WTC11 (cell line): ENCODE data around the gene FRMD5. TPM values are rescaled to one million over a fixed set of nuclear protein-coding genes. Genes with fewer than 3 reads are reported as not detected.

Source experiments
- ATAC-seq: fragments of 200-7000 bp; cut with Tn5 transposase; 2 replicates; pipeline ENCODE4 v1.10.0; 2021; ENCODE audit warnings: mild to moderate bottlenecking, moderate library complexity
- CTCF ChIA-PET: fragments of 300-600 bp; sonication (Branson Sonifier 250); formaldehyde crosslinking; loops from one replicate; lab custom pipeline; 2021; ENCODE audit warnings: antibody characterized with exemption; lab: Charles Lee
- POLR2A ChIA-PET: fragments of 350-600 bp; sonication (Branson Sonifier 250); formaldehyde crosslinking; loops from one replicate; lab custom pipeline; 2021; ENCODE audit warnings: antibody characterized with exemption; lab: Charles Lee
- DNase-seq: peaks from one replicate; pipeline ENCODE4 v3.0.0; 2021; ENCODE audit warnings: low spot score
- H3K27ac Mint-ChIP-seq: 2 replicates; pipeline ENCODE4 v1.8.0; 2021; ENCODE audit warnings: mixed read lengths
- H3K27me3 Mint-ChIP-seq: 2 replicates; pipeline ENCODE4 v1.8.0; 2021; ENCODE audit warnings: low read depth, mild to moderate bottlenecking, moderate library complexity, mixed read lengths
- H3K36me3 Mint-ChIP-seq: 2 replicates; pipeline ENCODE4 v1.8.0; 2021; ENCODE audit warnings: mixed read lengths
- H3K4me1 Mint-ChIP-seq: 2 replicates; pipeline ENCODE4 v1.8.0; 2022; ENCODE audit warnings: mixed read lengths
- H3K4me3 Mint-ChIP-seq: 2 replicates; pipeline ENCODE4 v1.8.0; 2021; ENCODE audit warnings: mild to moderate bottlenecking, moderate library complexity, mixed read lengths
- H3K9me3 Mint-ChIP-seq: 2 replicates; pipeline ENCODE4 v1.8.0; 2021; ENCODE audit warnings: mixed read lengths
- CBFB ChIP-seq: sonication (generic); formaldehyde crosslinking; IDR thresholded peaks from 2 replicates; pipeline ENCODE4 v1.8.1; 2022; ENCODE audit warnings: mild to moderate bottlenecking, low read depth, missing genetic modification reagents
- CREB1 ChIP-seq: sonication (generic); formaldehyde crosslinking; IDR thresholded peaks from 2 replicates; pipeline ENCODE4 v1.8.0; 2023; ENCODE audit warnings: mild to moderate bottlenecking, missing genetic modification reagents
- JUN ChIP-seq: sonication (generic); formaldehyde crosslinking; IDR thresholded peaks from 2 replicates; pipeline ENCODE4 v1.8.0; 2023; ENCODE audit warnings: mild to moderate bottlenecking, missing genetic modification reagents
- MAX ChIP-seq: sonication (generic); formaldehyde crosslinking; IDR thresholded peaks from 2 replicates; pipeline ENCODE4 v1.8.0; 2022; ENCODE audit warnings: mild to moderate bottlenecking, missing genetic modification reagents
- NR1H2 ChIP-seq: sonication (generic); formaldehyde crosslinking; IDR thresholded peaks from 2 replicates; pipeline ENCODE4 v1.9.0; 2021; ENCODE audit warnings: mild to moderate bottlenecking, moderate library complexity, missing genetic modification reagents
- NR3C1 ChIP-seq: sonication (generic); formaldehyde crosslinking; conservative IDR thresholded peaks from 2 replicates; pipeline ENCODE4 v1.8.1; 2023; ENCODE audit warnings: low read depth, mild to moderate bottlenecking, missing genetic modification reagents
- PRDM15 ChIP-seq: sonication (generic); formaldehyde crosslinking; IDR thresholded peaks from 2 replicates; pipeline ENCODE4 v1.8.0; 2022; ENCODE audit warnings: missing genetic modification reagents
- USF2 ChIP-seq: sonication (generic); formaldehyde crosslinking; IDR thresholded peaks from 2 replicates; pipeline ENCODE4 v1.8.1; 2023; ENCODE audit warnings: mild to moderate bottlenecking, missing genetic modification reagents, moderate library complexity
- ZNF423 ChIP-seq: fragments of 250-450 bp; sonication (Bioruptor Pico); IDR thresholded peaks from 2 replicates; pipeline ENCODE4 v2.1.2; 2022; ENCODE audit warnings: mild to moderate bottlenecking, moderate library complexity
- ZNF425 ChIP-seq: fragments of 250-450 bp; sonication (Bioruptor Pico); conservative IDR thresholded peaks from 2 replicates; pipeline ENCODE4 v1.9.0; 2021; ENCODE audit warnings: mild to moderate bottlenecking
- ZNF532 ChIP-seq: fragments of 250-450 bp; sonication (Bioruptor Pico); IDR thresholded peaks from 2 replicates; pipeline ENCODE4 v1.9.0; 2021; ENCODE audit warnings: mild to moderate bottlenecking, borderline replicate concordance
- total RNA-seq: library from RNA; stranded (reverse); gene quantifications from 3 replicates; pipeline ENCODE4 v1.2.3, GENCODE V29; 2021
- TF ChIP-seq, protein P1 (sequence below): sonication (generic); formaldehyde crosslinking; IDR thresholded peaks from 2 replicates; pipeline ENCODE4 v1.8.0; 2023; ENCODE audit warnings: missing genetic modification reagents
- TF ChIP-seq, protein P2 (sequence below): sonication (generic); formaldehyde crosslinking; IDR thresholded peaks from 2 replicates; pipeline ENCODE4 v1.8.1; 2023; ENCODE audit warnings: mild to moderate bottlenecking, missing genetic modification reagents
- TF ChIP-seq, protein P3 (sequence below): sonication (generic); formaldehyde crosslinking; IDR thresholded peaks from 2 replicates; pipeline ENCODE4 v1.8.0; 2023; ENCODE audit warnings: missing genetic modification reagents, mild to moderate bottlenecking, borderline replicate concordance
- TF ChIP-seq, protein P4 (sequence below): sonication (generic); formaldehyde crosslinking; IDR thresholded peaks from 2 replicates; pipeline ENCODE4 v1.8.1; 2023; ENCODE audit warnings: mild to moderate bottlenecking, missing genetic modification reagents, moderate library complexity
- TF ChIP-seq, protein P5 (sequence below): sonication (generic); formaldehyde crosslinking; IDR thresholded peaks from 2 replicates; pipeline ENCODE4 v1.8.1; 2022; ENCODE audit warnings: low read depth, missing genetic modification reagents, borderline replicate concordance

FRMD5 gene
- total RNA-seq, 1 experiment from 2014 or later, result 14.1 TPM

DNA sequence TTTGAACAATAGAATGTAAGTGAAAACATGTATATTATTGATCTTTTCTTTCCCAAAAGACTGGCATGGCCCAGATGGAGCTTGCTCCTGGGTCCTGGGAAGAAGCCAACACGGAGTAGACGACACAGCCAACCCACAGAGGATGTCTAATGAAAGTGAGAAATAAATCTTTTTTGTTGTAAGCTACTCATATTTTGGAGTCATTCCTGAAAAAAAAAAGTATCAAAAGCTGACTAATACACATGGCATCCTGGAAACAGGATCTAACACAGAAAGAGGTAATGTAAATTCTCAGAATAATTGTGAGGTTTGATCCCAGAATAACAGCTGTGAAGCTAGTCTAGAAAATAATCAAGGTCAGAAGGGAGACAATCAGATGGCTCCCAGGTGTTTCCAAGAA, 12.6 kb upstream of the FRMD5 start:
- Mint-ChIP-seq H3K4me3 (no peak overlapping the region), H3K27ac (no peak overlapping the region), H3K9me3 (no peaks in the 10 kb centered on the region), H3K4me1 (no peaks in the 10 kb centered on the region), H3K36me3 (no peaks in the 10 kb centered on the region), H3K27me3 (no peaks in the 10 kb centered on the region)
- CTCF ChIA-PET, result interaction anchor here (1.4 to 1.8 kb wide), 2 partner anchors 12 kb away, joined by 4 to 5 read pairs; partner anchors contain the start of gene FRMD5
- POLR2A ChIA-PET, result no interaction called here
- ATAC-seq (no peak), DNase-seq (no peak)
- TF ChIP-seq CREB1 (no peak), PRDM15 (no peak), JUN (CRISPR knock-in tag) (no peak), CBFB (CRISPR knock-in tag) (no peak), NR3C1 (CRISPR knock-in tag) (no peak), ZNF425 (CRISPR knock-in tag) (no peak), MAX (CRISPR knock-in tag) (no peak), ZNF423 (CRISPR knock-in tag) (no peak), ZNF532 (CRISPR knock-in tag) (no peak), NR1H2 (CRISPR knock-in tag) (no peak), USF2 (CRISPR knock-in tag) (no peak)
- TF ChIP-seq, protein P1, sequence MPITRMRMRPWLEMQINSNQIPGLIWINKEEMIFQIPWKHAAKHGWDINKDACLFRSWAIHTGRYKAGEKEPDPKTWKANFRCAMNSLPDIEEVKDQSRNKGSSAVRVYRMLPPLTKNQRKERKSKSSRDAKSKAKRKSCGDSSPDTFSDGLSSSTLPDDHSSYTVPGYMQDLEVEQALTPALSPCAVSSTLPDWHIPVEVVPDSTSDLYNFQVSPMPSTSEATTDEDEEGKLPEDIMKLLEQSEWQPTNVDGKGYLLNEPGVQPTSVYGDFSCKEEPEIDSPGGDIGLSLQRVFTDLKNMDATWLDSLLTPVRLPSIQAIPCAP (CRISPR knock-in tag), result no peak
- TF ChIP-seq, protein P2, sequence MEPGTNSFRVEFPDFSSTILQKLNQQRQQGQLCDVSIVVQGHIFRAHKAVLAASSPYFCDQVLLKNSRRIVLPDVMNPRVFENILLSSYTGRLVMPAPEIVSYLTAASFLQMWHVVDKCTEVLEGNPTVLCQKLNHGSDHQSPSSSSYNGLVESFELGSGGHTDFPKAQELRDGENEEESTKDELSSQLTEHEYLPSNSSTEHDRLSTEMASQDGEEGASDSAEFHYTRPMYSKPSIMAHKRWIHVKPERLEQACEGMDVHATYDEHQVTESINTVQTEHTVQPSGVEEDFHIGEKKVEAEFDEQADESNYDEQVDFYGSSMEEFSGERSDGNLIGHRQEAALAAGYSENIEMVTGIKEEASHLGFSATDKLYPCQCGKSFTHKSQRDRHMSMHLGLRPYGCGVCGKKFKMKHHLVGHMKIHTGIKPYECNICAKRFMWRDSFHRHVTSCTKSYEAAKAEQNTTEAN, result no peak
- TF ChIP-seq, protein P3, sequence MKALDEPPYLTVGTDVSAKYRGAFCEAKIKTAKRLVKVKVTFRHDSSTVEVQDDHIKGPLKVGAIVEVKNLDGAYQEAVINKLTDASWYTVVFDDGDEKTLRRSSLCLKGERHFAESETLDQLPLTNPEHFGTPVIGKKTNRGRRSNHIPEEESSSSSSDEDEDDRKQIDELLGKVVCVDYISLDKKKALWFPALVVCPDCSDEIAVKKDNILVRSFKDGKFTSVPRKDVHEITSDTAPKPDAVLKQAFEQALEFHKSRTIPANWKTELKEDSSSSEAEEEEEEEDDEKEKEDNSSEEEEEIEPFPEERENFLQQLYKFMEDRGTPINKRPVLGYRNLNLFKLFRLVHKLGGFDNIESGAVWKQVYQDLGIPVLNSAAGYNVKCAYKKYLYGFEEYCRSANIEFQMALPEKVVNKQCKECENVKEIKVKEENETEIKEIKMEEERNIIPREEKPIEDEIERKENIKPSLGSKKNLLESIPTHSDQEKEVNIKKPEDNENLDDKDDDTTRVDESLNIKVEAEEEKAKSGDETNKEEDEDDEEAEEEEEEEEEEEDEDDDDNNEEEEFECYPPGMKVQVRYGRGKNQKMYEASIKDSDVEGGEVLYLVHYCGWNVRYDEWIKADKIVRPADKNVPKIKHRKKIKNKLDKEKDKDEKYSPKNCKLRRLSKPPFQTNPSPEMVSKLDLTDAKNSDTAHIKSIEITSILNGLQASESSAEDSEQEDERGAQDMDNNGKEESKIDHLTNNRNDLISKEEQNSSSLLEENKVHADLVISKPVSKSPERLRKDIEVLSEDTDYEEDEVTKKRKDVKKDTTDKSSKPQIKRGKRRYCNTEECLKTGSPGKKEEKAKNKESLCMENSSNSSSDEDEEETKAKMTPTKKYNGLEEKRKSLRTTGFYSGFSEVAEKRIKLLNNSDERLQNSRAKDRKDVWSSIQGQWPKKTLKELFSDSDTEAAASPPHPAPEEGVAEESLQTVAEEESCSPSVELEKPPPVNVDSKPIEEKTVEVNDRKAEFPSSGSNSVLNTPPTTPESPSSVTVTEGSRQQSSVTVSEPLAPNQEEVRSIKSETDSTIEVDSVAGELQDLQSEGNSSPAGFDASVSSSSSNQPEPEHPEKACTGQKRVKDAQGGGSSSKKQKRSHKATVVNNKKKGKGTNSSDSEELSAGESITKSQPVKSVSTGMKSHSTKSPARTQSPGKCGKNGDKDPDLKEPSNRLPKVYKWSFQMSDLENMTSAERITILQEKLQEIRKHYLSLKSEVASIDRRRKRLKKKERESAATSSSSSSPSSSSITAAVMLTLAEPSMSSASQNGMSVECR (CRISPR knock-in tag), result no peak
- TF ChIP-seq, protein P4, sequence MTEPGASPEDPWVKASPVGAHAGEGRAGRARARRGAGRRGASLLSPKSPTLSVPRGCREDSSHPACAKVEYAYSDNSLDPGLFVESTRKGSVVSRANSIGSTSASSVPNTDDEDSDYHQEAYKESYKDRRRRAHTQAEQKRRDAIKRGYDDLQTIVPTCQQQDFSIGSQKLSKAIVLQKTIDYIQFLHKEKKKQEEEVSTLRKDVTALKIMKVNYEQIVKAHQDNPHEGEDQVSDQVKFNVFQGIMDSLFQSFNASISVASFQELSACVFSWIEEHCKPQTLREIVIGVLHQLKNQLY (CRISPR knock-in tag), result no peak
- TF ChIP-seq, protein P5, sequence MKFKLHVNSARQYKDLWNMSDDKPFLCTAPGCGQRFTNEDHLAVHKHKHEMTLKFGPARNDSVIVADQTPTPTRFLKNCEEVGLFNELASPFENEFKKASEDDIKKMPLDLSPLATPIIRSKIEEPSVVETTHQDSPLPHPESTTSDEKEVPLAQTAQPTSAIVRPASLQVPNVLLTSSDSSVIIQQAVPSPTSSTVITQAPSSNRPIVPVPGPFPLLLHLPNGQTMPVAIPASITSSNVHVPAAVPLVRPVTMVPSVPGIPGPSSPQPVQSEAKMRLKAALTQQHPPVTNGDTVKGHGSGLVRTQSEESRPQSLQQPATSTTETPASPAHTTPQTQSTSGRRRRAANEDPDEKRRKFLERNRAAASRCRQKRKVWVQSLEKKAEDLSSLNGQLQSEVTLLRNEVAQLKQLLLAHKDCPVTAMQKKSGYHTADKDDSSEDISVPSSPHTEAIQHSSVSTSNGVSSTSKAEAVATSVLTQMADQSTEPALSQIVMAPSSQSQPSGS, result no peak
